Ureter (tissue), 1 donor: Measurements from ENCODE around the gene DNMBP. TPM values are rescaled to one million over a fixed set of nuclear protein-coding genes. Genes with fewer than 3 reads are reported as not detected.

ENCODE experiments used
- DNase-seq: peaks from one replicate; pipeline ENCODE4 v3.0.0-alpha.2; 2020; ENCODE audit warnings: low spot score
- total RNA-seq: library from RNA; stranded (reverse); gene quantifications from one replicate; pipeline ENCODE4 v1.2.4, GENCODE V29; 2023
- donor health status: DM: yes; HTN: yes; CAD: no.

Gene DNMBP
- total RNA-seq, 1 donor from 2014 or later, result 54.6 TPM

GRCh38 chr10:99827936-99828335 is 181.8 kb downstream of the DNMBP start:
- no peak for DNase-seq

Other genes with a start within 250 kb of the DNMBP start
- 1.5 TPM for gene ABCC2, start 227.3 kb downstream of the DNMBP start, total RNA-seq
- not detected for gene CPN1, start 71.9 kb upstream of the DNMBP start, total RNA-seq
- 42.8 TPM for gene ERLIN1, start 176.1 kb upstream of the DNMBP start, total RNA-seq
- gene CHUK, start 219.6 kb upstream of the DNMBP start, total RNA-seq, result 17.6 TPM